RCC 7860 (cell line): Measurements from ENCODE around the gene RPH3AL.

ENCODE experiments used
- DNase-seq: peaks from one replicate; pipeline ENCODE4 v3.0.0-alpha.2; 2015; ENCODE audit warnings: low spot score
- FAIRE-seq: peaks from 2 replicates; lab custom pipeline; 2012; peaks lifted over from hg19 to GRCh38; lab: Jason Lieb, UNC

Gene RPH3AL

DNA sequence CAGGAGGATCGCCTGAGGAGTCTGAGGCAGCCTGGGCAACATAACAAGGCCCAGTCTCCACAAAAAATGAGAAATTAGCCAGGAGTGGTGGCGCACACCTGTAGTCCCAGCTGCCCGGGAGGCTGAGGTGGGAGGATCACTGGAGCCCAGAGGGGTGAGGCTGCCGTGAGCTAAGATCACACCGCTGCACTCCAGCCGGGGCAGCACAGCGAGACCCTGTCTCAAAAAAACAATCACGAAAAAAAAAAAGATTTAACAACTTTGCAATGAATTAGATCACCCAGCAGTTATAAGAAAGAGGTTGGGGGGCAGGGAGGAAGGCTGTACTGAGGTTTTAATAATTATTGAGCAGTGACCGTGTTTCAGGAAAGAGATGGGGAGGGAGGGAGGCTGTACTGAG, 49.4 kb downstream of the RPH3AL start:
- no peak for DNase-seq
- FAIRE-seq = no peak

DNA sequence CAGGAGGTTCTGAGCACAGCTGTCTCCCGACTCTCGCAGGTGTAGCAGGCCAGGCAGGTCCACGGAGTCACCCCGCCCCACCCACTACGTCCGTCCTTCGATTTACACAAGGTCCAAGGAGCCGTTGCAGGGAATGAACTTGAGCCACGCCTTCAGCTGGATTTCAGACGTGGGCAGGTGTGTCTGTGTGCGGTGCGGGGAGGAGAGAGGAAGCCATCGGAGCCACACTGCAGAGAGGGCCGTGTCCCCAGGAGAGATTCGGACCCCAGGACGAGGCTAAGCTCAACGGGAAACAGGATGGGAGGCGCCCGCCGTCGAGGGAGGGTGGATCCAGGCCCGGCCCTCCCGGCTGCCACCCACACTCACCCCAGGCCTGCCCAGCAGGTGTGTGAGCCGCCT, 50.3 kb downstream of the RPH3AL start:
- FAIRE-seq (no peak), DNase-seq (no peak)

DNA sequence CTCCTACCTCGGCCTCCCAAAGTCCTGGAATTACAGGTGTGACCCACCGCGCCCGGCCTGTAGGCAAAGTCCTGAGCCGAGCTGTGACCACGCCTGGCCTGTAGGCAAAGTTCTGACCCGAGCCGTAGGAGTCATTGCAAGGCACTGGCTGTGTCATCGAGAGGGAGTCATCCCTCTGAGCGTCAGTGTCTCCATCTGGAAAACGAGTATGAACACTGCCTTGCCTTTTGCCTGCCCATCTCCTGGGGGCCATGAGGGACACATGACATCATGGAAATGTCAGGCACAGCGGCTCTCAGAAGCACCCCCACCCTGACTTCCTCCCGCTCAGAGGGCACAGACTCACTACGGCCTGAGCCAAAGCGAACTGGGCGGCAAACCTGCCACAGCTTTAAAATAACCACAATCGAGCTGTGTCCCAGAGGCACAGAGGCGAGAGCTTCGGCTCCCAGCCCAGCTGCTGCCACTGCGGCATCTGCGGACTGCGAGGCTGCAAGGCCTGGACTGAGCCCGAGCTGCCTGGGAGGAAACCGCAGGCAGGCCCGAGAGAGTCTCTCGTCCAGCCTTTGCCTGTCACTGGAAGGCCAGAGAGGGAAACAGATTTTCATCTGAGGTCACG, 50.8 kb downstream of the RPH3AL start:
- FAIRE-seq (no peak), DNase-seq (no peak)

DNA sequence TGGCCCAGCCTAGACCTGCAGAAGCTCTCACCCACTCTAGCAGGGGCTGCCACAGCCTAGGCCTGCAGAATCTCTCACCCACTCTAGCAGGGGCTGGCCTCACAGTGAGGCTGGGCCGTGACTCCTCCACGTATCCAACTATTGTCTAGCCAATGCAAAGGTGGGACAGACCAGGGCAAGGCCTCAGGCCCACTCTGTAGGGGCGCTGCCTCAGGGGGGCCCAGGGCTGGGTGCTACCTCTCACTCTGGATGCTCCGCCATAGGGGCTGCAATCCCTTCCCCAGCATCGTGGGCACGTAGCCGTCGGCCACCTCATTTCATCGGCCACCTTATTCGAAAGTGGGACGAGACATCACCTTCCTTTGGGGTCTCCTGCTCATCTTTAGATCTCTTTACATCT, 51.7 kb downstream of the RPH3AL start:
- FAIRE-seq = no peak
- DNase-seq = no peak

DNA sequence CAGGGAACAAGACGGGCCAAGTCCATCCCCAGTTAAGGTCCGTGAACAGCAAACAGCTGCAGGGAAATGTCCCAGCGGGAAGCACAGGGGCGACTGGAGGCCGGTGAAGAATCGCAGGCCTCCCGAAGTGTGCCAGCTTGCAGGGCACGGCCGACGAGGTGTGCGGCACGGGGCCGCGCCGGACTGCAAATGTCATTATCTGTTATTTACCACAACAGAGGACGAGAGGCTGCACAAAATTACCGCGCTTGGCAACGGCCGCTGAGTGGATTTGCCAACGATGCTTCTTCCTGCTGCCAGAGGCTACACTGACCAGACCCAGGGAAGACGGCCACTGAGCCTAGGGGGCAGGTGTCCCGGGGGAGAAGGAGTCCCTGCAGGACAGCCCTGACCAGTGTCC, 53.1 kb downstream of the RPH3AL start:
- FAIRE-seq = no peak

GRCh38 chr17:298791-299450, 53.7 kb downstream of the RPH3AL start:
- DNase-seq = no peak
- FAIRE-seq = no peak

More for the DNA sequence above, 53.1 kb downstream of the RPH3AL start:
- DNase-seq = no peak

GRCh38 chr17:297758-298157, 54.8 kb downstream of the RPH3AL start:
- FAIRE-seq (no peak), DNase-seq (no peak)

GRCh38 chr17:296906-297690, 55.5 kb downstream of the RPH3AL start:
- FAIRE-seq = no peak
- no peak for DNase-seq

DNA sequence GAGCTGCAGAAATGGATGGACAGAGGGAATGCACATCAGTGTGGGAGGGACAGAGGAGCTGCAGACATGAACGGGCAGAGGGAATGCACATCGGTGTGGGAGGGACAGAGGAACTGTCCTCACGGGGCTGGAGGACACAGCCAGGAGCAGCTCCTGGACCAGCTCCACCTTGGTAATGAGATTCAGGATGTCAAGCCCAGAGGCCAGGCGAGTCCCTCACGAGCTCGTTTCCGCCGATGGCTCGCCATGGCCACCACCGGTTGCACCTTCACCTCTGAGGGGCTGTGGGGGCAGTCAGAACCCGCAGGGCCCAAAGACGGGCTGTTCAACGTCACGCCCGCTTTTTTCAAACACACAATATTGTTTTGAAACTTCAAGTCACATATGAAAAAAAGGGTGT, 56.2 kb downstream of the RPH3AL start:
- DNase-seq = no peak
- FAIRE-seq = no peak

DNA sequence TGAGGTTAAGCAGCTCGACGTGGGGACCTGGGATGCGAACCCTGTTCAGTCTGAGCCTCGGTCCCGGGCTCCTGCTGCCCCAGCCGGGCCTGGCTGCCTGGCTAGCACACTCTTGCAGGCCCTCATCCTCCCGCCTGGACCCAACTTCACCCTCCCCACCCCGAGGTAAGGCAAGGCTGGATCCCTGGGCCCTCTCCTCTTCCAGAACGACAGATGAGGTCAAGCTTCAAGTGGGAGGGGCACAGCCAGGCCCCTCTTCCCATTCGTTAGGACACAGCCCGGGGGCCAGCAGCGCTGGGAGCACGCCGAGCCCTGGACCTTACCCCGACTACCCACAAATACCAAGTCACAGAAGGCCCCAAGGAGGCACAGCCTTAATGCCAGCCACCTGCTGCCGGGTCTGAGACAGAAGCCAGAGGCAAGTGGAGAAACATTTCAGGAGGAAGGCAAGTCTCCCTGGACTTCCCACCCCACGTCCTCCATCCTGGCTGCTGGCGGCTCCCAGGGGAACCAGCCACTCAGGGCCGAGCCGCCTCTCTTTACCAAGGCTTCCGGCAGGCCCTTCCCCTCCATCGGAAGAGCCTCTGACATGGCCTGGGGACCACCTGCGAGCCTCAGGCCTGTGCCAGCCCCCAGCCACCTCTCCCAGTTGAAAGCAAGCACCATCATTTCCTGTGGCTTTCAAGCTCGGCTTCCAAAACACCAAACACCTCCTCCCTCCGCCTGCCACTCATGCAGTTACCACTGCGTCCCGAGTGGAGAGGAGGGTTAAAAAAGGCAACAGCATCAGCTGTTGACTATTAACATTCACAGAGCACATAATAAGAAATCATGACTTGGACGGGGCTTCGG, 59.9 kb downstream of the RPH3AL start:
- no peak for FAIRE-seq
- DNase-seq = no peak

DNA sequence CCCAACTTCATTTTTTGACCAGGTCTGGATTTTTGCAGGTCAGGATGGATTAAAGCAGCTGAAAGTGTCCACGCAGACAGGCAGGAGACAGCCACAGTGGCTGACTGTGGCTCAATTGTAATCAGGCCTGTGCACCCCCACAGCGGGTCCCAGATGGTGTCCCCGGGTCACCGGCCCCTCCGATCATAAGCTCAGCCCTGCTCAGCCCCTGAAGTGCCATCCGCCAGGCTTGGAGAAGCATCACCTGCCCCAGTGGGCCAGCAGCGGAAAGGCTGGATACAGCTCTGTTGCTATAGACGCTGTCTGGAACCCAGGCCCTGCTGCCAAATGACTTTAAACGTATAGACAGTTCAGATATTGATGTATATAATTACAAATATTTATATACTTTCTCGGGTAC, 60.6 kb downstream of the RPH3AL start:
- FAIRE-seq = no peak
- no peak for DNase-seq

DNA sequence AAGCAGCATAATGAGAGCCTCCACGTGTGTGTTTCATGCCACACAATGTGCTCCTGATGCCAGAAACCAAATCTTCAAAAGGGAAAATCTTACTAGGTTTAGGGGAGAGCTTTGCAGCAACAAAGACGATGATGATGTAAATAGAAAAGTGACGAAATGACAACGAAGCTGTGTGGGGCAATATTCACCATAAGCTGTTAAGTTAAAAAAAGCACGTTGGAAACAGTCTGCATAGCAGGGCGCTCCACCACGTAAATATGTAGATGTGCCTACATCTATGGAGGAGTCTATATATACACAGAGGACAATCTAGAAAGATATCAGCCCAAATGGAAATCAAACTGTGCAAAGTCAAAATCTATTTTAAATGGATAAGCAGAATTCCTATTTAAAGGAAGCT, 61.0 kb downstream of the RPH3AL start:
- FAIRE-seq = no peak
- no peak for DNase-seq

- DNase-seq (no peak), FAIRE-seq (no peak)
Measured at GRCh38 chr17:290626-291025, 62.0 kb downstream of the RPH3AL start.

GRCh38 chr17:290121-290521, 62.5 kb downstream of the RPH3AL start:
- FAIRE-seq = no peak
- DNase-seq = no peak

DNA sequence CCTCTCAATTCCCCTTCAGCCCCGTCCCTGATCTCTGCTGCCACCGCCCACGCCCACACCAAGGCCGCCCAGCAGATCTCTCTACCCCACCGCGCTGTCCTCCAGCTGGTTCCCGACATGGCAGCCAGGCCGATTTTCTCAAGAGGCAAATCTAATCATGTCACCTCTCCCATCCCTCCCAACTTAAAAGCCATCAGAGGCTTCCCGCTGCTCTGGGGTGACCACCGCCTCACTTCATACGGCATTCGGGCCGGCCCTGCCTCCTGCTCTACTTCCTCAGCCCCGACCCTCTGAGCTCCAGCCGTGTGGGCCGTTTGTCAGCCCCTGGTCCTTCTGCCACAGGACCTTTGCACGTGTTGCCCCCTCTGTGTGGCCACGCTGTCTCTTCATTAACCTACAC, 63.2 kb downstream of the RPH3AL start:
- DNase-seq = no peak
- no peak for FAIRE-seq

DNA sequence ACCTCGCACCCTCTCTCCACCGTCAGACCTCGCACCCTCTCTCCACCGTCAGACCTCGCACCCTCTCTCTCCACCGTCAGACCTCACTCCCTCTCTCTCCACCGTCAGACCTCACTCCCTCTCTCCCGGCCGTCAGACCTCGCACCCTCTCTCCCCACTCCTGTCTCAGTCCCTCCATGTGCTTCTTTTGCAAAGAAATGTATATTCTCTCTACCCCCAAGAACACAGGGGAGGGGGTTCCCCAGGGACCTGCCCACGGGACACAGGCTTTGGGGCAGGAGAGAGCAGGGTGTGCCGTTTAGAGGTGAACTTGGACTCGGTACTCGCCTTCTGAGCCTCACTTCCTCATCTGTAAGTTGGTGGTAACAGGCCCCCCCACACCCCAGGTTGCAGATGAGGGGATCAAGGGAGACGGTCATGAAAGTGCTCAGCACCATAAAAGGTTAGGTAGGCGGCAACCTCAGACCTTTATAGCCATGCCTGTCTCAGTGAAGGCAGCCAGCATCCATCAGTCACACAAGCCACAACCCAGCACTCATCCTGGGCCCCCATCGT, 63.7 kb downstream of the RPH3AL start:
- DNase-seq (no peak), FAIRE-seq (no peak)

DNA sequence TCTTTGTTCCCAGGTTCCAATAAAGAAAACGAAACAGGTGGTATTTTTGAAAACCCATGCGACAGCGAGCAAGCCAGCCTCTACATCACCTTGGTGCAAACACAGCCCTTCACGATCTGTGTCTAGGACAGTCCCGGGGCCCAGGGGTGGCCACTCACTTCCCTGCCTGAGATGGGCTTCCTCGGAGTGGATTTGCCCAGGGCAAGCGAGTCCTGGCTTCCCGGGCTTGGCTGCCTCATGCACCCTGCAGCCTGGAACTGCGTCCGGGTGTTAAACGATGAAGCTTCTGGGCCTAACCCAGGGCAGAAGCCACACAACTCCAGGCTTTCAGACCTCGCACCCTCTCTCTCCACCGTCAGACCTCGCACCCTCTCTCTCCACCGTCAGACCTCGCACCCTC, 66.0 kb downstream of the RPH3AL start:
- DNase-seq (no peak), FAIRE-seq (no peak)

DNA sequence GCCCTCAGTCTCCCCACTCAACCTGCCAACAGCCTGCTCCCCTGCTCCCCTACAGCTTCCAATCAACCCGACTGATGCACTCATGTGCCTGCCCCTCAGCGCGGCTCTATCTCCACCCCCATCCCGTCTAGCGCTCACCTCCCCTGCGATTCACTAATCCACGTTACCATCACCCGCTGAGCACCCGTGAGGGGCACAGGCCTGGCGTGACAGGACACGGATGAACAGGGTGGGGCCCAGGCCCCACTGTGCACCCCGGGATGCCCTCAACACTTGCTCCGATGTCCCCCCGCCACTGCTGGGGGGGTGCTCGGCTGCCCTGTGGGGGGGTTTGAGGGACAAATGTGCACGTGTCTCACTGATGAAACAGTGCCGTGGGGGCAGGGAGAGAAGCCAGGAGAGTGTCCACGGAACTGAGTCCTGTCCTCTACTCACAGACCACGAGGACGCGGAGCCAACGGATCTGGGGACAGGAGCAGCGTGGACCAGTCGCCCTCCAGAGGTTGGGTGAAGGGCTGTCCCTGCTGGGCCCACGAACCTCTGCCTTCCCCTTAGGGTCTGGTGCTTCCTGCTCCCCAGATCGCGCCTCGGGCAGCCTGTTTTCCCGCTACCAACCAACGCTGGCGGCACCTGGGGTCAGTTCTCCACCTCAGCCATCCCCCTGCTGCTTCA, 66.7 kb downstream of the RPH3AL start:
- FAIRE-seq (no peak), DNase-seq (no peak)

DNA sequence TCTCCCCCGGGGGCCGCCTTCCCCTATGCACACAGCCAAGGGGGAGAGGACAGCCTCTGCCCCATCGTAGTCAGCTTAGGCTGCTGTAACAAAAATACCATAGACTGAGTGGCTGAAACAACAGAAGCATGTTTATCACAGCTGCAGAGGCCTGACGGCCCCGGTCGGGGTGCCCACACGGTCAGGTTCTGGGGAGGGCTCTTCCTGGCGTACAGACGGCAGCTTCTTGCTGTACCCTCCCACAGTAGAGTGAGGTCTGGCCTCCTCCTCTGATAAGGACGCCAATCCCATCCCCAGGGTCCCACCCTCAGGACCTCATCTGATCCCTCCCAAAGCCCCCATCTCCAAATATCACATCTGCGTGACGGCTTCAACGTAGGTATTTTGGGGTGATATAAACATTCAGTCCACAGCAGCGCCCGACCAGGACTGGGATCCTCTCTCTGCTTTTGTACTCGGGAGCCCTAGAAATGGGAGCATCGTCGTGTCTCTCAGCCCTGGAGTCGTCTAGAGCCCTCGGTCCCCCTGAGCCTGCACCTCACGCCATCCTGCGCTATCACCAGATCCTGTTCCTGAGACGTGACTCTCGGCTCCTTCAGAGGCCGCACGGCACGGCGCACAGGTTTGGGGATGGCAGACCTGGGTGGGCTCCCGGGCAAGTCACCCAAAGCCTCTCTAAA, 67.8 kb downstream of the RPH3AL start:
- DNase-seq (no peak), FAIRE-seq (no peak)
